GM19023 (cell line): Measurements from ENCODE around the gene TRANK1.

Experiments
- ATAC-seq: cut with Tn5 transposase; IDR thresholded peaks from one replicate; pipeline ENCODE4 v1.9.1; 2021; ENCODE audit warnings: mild to moderate bottlenecking, moderate library complexity; ENCODE audit not compliant: unreplicated experiment

TRANK1 gene

DNA sequence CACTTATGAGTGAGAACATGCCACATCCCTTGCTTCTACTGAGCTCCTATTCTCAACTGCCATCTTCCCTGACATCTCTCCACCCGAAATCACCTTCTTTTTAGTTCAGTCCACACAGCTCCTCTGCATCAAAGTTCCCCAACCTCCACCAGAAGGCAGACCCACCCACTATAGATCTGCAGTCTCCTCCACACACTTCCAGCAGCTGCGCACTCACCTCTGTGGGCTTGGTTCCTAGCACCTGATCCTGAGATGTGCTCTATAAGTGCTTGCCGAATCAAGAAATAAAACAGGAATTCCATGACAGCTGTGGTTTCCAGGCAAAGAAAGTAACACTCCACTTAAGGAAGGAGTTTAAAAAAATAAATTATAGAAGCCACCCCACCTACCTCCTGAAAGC is 85.4 kb downstream of the TRANK1 start:
- no peak for ATAC-seq

DNA sequence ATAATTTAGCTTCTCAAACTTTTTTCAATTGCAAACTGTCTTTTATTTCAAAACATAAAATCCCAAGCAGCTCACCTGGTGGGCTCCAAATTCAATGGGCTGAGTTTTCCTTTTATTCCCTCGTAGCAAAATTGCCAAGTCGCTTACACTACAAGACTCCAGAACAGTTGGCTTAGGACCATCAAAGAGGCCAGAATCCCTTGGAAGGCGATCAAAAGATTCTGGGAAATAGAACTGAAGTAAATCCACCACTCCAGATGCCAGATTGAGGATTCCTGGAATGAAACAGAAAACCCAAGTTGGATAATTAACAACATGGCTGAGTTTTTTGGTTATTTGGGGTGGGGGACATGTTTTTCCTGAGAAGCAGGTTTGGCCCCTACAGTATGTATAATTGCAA is 92.8 kb downstream of the TRANK1 start:
- no peak for ATAC-seq

DNA sequence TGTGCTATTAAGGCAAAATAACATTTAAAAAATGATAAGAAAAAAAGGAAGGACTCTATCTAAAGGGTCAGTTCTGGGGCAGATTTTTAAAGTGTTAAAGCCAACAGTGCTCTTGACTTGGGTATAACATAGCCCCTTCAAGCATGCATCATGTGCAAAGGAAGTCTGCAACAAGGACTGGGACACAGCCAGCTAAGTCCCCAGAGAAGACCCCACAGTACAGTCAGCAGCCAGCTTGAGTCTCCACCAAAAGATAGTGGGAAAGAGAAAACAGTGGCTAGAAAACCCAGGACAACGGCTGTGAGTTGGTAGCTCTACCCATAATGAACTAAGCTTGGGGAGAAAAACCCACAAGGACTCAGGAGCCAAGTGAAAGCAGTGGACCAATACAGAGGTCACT is 94.1 kb downstream of the TRANK1 start:
- ATAC-seq: no peak

DNA sequence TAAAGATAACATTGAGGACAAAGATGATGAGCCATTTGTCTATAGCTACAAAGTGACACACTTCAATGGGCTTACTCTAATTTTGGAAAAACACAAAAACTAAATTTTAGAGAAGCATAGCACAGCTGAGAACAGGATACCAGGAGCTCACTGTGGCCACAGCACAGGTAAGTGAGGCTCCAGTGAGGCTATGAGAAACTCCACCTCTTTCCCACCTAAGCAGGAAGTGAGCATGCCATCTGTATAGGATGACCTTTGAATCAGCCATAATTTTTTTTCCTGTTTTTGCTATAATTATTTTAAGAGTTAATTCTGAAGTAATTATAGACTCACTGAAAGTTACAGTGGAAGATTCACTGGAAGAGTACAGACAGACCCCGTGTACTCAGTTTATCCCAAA is 98.4 kb downstream of the TRANK1 start:
- no peak for ATAC-seq

DNA sequence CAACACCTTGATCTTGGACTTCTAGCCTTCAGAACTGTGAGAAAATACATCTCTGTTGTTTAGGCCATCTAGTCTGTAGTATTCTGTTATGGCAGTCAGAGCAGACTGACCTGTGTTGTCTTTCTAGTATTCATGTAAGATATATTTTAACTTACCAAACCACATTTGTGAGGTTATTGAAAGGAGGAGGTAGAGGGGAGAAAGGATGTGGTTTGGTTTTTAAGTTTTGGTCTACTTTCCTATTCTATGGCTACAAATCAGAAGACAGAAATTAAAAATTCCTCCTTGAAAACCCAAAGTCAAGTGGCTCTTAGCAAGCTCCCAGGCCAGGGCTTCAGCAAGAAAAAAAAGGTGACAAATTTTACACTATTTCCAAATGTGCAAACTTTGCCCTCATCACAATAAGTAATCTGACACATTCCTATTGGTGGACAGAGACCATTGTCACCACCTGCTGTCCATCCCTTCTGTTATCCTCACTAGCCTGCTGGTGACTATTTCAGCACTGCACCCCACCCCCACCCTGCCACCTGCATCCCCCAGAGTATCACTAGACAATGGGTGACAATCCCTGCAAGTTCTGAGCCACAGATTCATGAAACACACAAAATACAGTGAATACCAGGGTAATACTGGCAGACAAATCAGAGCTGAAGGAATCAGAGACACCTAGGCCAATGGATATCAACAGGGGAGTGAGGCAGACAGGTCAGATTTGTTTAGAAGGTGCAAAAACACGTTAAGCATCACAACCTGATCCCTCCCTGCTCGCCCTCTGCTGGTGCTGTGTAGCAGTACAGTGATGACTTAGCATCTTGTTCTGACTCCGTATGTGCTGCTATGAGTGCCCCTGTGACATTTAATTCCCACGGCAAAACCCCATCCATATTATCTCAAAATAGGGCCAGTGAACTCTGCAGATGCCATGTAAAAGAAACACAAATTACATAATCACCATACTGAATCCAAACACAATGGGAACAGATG is 101.5 kb downstream of the TRANK1 start:
- ATAC-seq: no peak

DNA sequence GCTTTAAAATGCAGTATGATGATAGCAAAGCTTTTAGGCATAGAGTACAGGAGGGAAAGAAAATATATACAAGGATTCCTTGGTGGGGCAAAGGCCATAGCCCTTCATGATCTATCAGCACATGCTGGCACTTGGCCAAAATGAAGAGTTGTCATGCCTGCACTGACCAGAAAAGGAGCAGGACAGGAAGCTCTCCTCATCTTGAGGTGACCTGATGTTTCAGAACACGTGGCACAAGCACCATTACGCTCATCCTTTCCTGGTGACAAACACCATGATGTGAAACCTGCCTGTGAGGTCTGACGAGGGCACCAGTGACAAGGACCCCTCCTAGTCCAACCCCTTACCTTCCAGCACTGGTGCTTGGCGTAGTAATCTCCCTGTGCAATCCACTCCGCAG is 102.6 kb downstream of the TRANK1 start:
- no peak for ATAC-seq

DNA sequence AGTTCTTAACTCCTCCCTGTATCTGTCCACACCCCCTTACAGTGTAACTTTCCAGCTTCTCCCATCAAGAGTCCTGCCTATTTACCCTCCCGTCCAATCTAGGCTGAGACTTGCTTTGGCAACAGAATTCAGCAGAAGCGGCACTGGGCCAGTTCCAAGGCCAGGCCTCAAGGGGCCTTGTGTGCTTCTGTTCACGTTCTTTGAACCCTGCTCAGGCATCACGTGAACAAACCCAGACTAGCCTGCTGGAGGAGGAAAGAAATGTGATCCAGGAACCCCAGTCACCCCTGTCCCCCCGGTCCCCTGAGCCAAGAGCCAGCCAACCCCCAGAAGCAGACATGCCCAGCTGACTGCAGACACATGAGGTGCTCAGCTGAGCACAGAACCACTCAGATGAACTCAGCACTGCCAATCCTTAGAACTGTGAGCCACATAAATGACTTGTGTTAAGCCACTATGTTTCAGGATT is 104.4 kb downstream of the TRANK1 start:
- no peak for ATAC-seq

DNA sequence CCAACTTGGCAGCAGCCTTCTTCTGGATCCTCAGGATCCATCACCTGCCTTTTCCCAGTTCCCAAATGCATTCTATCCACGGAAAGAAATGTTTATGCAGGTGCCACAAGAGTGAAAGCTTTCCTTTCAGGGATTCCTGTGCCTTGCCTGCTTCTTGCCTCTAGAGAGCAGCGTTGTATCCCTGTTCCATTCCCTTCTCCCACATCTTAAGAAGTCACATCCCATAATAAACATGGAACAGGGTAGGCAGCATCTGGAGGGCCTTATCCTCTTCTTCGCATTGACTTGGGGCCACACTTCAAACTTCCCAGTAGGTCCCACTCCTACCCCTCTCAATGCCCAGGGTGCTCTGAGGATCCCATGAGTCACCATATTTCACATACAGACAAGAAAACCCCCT is 107.8 kb downstream of the TRANK1 start:
- ATAC-seq: no peak

DNA sequence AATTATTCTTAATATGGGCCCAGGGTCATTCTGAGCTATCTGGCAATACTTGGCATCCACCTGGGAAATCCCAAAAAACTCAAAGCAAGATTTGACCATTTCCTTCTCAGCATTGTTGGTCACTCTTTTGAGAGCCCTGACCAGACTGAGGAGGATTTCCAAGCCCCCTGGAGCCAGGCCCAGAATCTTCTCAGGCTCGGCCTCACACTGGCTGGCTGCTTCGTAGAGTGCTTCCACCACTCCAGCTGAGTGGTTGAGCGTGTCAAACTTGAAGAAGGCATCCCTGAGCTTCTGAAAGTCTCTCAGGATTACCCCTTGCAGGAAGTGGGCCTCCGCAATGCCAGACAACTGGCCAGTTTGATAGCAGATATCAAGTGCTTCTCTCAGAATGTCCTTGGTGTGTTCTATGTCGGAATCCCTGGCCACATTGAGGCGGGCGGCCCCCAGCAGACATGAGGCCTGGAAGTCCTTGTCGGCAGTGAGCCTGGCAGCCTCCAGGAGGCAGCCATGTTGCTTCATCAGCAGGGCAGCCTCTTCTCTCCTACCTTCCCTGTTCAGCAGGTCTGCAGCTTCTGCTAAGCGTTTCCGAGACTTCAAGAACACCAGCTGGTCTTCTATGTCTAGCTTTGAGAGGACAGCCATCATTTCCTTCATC is 111.6 kb downstream of the TRANK1 start:
- ATAC-seq: no peak

DNA sequence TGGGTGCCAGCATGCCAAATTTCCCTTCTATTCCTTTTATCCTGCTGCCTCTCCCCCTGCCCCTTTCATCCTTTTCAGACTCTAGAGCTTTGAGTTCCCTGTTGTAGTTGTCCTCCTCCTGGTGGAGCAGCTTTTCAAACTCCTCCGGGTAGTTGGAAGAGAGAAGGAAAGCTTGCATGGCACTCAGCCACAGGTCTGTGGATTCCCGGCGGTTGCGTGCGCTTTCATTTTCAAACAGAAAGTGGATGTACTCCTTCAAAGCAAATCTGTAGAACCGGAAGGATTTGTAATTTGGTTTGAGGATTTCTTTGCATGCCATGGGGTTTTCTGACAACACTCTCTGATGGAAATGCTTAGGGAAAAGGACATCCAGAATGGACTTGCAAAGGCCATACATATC is 112.4 kb downstream of the TRANK1 start:
- no peak for ATAC-seq

DNA sequence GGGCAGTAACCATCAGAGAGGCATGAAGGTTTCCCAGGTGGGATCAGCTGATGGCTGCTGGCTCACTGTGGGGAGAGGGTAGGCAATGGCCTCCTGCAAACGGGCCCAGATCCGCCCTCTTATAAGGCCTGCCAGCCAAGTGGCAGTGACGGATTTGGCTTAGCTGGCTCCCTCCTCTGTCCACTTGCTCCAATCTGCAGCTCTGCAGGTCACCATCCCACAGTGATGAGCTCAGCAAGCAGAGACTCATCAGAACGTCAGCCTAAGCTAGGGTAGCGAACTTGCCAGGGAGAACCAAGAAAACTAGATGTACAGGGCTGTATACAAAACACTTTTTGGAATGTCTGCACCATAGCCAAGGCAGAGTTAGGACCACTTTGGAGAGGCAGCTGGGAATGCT is 117.7 kb downstream of the TRANK1 start:
- ATAC-seq: no peak

DNA sequence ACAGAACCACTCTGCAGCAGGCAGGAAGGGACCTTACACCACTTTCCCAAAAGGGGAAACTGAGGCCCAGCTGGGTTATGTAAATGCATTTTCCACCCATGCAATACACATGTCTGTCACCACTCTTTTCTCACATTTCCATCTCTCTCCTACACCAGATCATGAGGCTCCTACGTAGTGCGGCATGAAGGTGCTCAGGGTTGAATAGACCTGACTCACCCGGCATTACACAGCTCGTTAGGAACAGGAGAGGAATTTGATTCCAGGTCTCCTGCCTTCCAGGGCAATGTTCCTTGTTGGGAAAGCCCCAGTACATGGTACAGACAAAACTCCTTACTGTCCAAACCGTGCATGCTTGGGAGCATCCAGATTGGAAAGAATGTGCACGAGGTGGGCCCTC is 118.6 kb downstream of the TRANK1 start:
- ATAC-seq: no peak

DNA sequence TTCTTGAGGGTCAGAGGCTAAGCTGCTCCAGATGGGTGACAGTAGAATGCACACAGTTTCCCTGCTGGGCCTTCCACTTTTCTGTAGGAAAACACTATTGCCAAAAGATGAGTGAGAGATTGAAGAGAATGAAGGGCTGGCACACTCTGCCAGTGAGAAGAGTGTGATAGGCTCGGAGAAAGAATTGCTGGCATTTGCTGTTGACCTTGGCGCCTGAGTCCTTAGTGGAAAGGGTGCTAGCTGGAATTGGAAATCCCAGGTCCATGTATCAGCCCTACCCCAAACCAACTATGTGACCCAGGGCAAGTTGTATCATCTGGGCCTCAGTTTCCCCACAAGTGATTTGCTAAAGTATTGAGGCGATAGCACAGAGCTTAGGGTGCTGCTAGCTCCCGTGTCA is 120.4 kb downstream of the TRANK1 start:
- no peak for ATAC-seq

DNA sequence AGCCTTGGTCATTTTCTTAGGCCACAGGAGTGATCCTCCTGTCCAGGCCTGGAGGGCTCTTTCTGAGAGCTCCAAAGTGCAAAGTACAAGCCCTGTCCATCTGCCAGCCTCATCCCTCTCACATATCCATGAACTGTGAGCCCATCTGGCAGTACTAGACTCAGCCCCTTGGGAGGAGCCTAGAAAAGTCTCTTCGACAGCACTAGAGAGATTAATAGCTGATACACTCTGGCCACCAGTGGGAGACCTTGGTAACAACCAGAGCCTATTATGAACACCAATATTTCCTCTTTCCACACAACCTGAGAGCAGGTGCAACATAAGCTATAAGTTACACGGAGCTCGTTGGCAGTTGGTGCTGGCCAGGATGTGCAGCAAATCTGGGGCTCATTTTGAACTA is 121.0 kb downstream of the TRANK1 start:
- ATAC-seq: no peak

DNA sequence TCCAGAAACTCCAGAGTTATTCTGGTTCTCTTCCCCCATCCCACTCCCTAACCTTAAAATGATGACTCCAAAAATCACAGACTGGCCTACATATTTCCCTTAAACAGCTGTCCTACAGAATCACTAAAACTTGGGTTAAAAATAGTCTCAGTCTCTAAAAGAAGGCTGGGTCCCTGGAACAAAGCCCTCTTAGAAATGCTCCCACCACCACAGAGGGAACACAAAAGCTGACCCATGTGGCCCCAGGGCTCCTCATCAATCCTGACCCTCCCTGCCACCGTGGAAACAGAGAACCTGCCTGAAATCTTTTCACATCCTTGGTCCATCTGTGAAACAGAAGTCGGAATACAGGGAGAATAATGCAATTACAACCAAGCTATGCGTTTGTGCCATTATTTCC is 124.8 kb downstream of the TRANK1 start:
- ATAC-seq: no peak

DNA sequence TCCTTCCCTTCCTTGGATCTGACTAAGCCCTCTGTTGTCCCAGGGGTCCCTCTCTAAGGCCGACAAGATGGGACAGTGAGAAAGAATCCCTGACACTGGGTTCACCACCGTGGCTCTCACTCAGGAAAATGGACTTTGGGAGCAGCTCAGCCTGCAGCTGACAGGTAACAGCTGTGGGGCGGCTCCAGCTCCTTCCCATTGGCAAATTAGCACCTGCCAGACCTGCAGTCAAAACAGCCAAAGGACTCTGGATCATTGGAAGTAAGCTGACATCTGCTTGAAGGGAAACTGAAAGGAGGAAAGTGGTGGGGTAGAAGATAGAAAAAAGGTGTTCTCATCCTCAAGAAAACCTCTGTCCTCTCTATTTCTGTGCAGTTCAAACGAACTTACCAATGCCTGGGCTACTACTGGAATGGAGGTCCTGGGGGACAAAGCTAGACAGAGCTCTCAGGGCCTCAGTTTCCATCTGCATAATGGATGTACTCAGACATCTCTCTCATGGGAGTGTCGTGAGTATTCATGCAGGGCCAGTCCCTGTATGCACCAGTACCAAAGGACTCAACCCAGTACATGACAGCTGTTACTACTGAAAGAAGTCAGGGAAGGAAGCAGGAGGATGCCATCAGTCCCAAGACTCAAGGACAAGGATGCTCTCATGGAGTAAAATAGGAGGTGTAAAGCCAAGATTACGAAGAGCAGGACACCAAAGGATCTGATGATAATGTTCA is 126.9 kb downstream of the TRANK1 start:
- ATAC-seq: no peak

DNA sequence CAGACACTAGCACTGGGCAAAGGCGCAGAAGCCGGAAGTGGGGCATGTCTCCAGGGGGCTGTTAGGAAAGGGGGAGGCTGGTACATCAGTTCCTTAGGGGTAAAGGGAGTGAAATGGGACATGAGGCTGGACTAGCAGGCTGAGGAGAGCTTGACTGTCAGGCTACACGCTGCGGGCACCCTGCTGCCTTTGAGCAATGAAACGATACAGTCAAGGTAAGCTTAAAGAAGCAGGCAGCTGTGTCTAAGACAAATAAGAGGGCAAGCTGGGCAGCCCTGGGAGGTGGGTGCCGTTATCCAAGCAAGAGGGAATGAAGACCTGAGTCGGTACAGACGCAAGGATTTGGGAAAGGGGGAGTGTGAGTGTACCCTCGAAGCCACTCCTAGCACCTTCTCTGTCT is 129.5 kb downstream of the TRANK1 start:
- ATAC-seq: no peak

DNA sequence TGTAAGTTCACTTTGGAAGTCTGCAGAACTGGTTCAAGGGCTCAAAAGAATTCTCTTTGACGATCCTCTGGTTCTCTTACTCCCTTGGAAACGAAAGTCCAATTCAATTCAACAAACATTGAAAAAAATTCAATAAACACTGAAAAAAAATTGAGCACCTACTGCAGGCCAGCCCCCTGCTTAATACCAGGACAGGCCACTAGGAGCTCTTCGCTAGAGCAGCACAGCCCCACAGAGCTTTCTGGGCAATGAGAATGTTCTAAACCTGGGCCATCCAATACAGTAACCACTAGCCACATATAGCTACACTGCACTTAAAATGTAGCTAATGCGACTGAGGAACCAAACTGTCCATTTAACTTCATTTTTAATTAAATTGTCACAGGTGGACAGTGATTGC is 130.1 kb downstream of the TRANK1 start:
- ATAC-seq: no peak

DNA sequence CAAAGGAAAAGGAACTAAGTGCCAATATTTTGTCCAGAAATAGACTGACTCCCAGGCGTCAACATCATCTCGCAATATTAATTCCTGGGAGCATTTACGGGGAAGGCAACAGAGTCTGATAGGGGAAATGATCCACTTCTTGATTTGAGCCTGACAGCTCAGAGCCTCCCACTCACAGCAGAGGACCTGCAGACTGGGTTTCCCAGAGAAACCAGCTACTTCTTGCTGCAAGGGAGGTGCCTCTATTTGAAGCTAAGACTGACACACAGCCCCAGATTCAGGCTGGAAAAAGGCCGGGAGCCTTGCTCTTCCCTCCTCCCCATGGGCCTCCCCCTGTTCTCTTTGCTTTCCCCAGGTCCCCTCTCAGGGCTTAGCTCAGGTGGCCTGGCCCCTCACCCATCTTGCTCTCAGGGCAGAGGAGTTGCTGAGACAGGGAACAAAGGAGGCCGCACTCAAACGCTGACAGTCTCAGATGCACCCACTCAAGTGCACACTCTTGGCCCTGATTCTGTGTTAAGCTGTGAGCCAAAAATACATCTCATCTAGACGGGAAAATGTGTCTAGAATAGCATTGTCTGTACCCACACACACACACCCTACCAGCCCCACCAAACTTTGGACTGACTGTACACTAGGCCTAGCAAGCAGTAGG is 130.7 kb downstream of the TRANK1 start:
- ATAC-seq: no peak

DNA sequence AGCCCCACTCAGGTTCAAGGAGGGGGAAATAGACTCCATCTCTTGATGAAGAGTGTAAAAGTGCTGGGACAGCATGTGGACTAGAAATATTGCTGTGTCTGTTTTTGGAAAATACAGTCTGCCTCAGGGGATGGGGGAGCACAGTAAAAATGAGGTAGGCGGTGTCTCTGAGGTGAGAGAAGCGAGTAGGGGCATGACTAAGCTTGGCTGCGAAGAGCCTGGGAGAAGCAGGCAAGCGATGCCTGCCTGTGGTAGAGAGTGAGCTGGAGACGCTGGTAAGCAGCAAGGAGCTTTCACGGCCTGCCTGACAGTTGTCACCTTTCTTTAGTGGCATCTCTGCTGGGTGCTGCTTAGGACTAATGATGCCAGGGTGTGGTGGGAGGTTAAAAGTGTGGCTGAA is 131.5 kb downstream of the TRANK1 start:
- no peak for ATAC-seq

DNA sequence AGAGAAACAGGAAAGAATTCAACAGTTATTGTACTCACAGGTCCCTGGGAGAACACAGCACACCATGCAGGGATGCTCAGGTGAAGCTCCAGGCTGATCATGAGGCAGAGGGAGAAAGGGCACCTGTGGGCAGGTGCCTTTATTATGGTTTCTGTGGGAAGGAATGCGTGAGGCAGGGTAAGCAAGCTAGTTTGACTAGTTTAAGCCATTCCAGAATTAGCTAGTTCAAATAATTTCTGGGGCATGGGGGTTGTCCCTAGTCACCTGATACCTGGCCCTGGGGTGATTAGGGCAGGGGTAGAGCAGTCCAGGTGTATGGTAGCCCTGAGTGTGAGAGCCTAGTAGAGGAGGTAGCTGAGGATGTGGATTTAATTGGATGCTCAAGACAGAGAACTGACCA is 132.6 kb downstream of the TRANK1 start:
- no peak for ATAC-seq
